Calu3 (cell line): ENCODE data around the gene NAT8L. TPM values are rescaled to one million over a fixed set of nuclear protein-coding genes. Genes with fewer than 3 reads are reported as not detected.

ENCODE experiments used
- BruUV-seq: library from RNA; stranded (reverse); fragments of 400-500 nt; replicated peaks from 2 replicates; lab custom pipeline; 2021; lab: Mats Ljungman, UMichigan
- CTCF ChIA-PET: fragments of 300-600 bp; sonication (Branson Sonifier 250); formaldehyde crosslinking; loops from one replicate; lab custom pipeline; 2022; ENCODE audit warnings: antibody characterized with exemption; lab: Charles Lee
- DNase-seq: peaks from one replicate; pipeline ENCODE4 v3.0.0; 2022
- H3K27ac Mint-ChIP-seq: one replicate; pipeline ENCODE4 v1.8.0; 2022; ENCODE audit warnings: mixed read lengths; ENCODE audit not compliant: unreplicated experiment
- H3K27me3 Mint-ChIP-seq: one replicate; pipeline ENCODE4 v1.8.0; 2022; ENCODE audit warnings: mixed read lengths; ENCODE audit not compliant: unreplicated experiment
- H3K36me3 Mint-ChIP-seq: one replicate; pipeline ENCODE4 v1.8.0; 2022; ENCODE audit warnings: mild to moderate bottlenecking, moderate library complexity, mixed read lengths; ENCODE audit not compliant: insufficient read depth, unreplicated experiment
- H3K4me1 Mint-ChIP-seq: one replicate; pipeline ENCODE4 v1.8.0; 2022; ENCODE audit warnings: mild to moderate bottlenecking, low read depth, mixed read lengths; ENCODE audit not compliant: unreplicated experiment
- H3K4me3 Mint-ChIP-seq: one replicate; pipeline ENCODE4 v1.8.0; 2022; ENCODE audit warnings: mild to moderate bottlenecking, low read depth, moderate library complexity, mixed read lengths; ENCODE audit not compliant: unreplicated experiment
- H3K9me3 Mint-ChIP-seq: one replicate; pipeline ENCODE4 v1.8.0; 2022; ENCODE audit warnings: low read depth, mixed read lengths; ENCODE audit not compliant: unreplicated experiment
- CTCF ChIP-seq: fragments of 200-600 bp; IDR thresholded peaks from one replicate; pipeline ENCODE4 v1.8.0; 2022; ENCODE audit warnings: antibody characterized with exemption; ENCODE audit not compliant: unreplicated experiment
- intact Hi-C: fragments of 100-400 bp; cut with micrococcal nuclease; formaldehyde crosslinking; loops from one replicate; pipeline ENCODE4 v1.10.0; 2022; ENCODE audit not compliant: unreplicated experiment
- total RNA-seq: library from RNA; stranded (reverse); gene quantifications from 2 replicates; pipeline ENCODE4 v1.2.3, GENCODE V29; 2022

The NAT8L gene
- total RNA-seq, 1 experiment from 2014 or later: 0.83 TPM

DNA sequence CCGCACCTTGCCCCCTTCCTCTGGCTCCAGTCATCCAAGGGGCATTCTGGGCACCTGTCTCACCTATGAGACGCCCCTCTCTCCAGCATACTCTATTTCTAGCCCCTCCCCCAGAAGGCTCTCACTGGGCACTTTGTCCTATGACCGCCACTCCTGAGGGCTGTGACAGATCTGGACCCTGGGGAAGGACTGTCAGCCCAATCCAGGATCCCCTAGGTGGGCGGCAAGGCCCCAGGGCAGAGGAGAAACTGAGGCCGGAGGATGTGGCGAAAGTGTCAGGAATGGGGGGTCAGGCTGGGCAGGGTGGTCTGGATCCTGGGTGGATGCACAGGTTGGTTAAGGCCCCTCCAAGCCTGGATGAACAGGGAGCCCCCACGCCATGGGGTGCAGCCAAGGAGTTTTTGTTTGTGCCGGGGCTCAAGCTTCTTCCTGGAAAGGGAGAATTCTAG, 16.2 kb upstream of the NAT8L start:
- TF ChIP-seq CTCF: no peak

DNA sequence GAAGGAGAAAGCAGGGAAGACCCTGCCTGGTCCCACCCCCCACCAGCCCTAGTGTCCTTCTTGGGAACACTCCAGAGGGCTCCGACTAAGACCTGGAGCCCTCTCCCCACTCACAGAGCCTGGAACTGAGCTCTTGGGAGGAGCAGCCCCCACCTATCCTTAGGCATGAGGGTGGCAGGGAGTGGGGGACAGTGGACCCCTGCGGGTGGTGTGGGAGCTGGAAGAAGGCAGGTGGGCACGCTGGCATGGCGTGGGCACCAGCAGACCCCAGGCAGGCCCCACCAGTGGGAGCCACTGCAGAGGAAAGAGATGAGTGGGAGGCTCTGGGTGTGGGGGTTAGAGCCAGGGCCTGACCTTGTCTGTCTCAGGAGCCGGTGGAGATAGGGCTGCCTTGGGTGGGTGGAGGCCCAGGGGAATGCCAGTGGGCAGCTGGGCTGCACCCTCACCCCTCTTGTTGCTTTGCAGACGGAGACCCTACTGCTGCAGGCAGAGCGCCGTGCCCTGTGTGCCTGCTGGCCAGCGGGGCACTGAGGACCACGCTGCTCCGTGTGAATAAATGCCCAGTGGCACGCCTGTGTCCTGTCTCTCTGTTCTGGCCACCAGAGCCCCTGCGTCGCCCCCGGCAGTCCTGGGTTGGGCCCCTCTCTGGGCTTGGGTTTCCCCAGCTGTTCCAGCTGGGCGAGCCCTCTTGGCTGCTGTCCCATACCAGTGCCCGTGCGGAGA, 15.6 kb upstream of the NAT8L start:
- no peaks in the 10 kb centered on the region for H3K4me1 Mint-ChIP-seq
- intact Hi-C loops: no loop called here
- no peak for DNase-seq
- H3K27me3 Mint-ChIP-seq: no peaks in the 10 kb centered on the region
- TF ChIP-seq CTCF: no peak
- CTCF ChIA-PET: no interaction called here
- no peak overlapping the region for H3K4me3 Mint-ChIP-seq
- H3K27ac Mint-ChIP-seq: no peak overlapping the region
- H3K36me3 Mint-ChIP-seq: peaks cover 24% of the 10 kb centered on the region
- BruUV-seq: no TSS peak
- H3K9me3 Mint-ChIP-seq: no peaks in the 10 kb centered on the region

More for the DNA sequence above, 16.2 kb upstream of the NAT8L start:
- Mint-ChIP-seq H3K9me3 (no peaks in the 10 kb centered on the region), H3K27me3 (no peaks in the 10 kb centered on the region), H3K4me3 (peak overlapping the region; percentile 40), H3K36me3 (peaks cover 24% of the 10 kb centered on the region), H3K27ac (no peak overlapping the region), H3K4me1 (no peaks in the 10 kb centered on the region)
- CTCF ChIA-PET: no interaction called here
- BruUV-seq: no TSS peak
- no peak for DNase-seq
- intact Hi-C loops: no loop called here

DNA sequence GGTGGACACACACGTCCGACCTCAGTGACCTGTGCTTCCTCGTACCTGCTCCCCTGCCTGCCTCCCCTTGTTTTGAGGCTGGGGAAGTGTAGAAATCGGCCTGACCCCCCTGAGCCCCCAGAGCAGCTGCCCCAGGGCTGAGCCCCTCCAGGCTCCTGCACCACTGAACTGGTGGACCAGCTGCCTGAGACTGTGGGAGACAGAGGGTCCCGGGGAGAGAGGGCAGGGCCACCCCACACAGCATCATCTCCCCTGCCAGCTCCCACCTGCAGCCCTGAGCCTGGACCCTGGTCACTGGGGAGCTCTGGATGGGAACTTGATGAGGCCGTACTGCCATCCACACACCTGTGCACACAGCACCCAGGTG, 15.0 kb upstream of the NAT8L start:
- Mint-ChIP-seq H3K9me3 (no peaks in the 10 kb centered on the region), H3K27ac (no peak overlapping the region), H3K4me1 (no peaks in the 10 kb centered on the region), H3K36me3 (peaks cover 24% of the 10 kb centered on the region), H3K4me3 (no peak overlapping the region), H3K27me3 (no peaks in the 10 kb centered on the region)
- no TSS peak for BruUV-seq
- CTCF ChIA-PET: no interaction called here
- intact Hi-C loops: no loop called here
- DNase-seq: no peak
- no peak for TF ChIP-seq CTCF

GRCh38 chr4:2044542-2045517, 14.3 kb upstream of the NAT8L start:
- intact Hi-C loops: no loop called here
- Mint-ChIP-seq H3K27ac (no peak overlapping the region), H3K9me3 (no peaks in the 10 kb centered on the region), H3K4me1 (no peaks in the 10 kb centered on the region), H3K27me3 (no peaks in the 10 kb centered on the region), H3K4me3 (no peak overlapping the region), H3K36me3 (peaks cover 21% of the 10 kb centered on the region)
- no TSS peak for BruUV-seq
- CTCF ChIA-PET: no interaction called here
- no peak for TF ChIP-seq CTCF
- DNase-seq: no peak
